GM12872 (cell line): ENCODE data around the gene PLB1.

Experiments used
- CTCF ChIP-seq: IDR thresholded peaks from 3 replicates; pipeline ENCODE4 v1.5.1; 2011; ENCODE audit warnings: low read depth, mild to moderate bottlenecking, low read length, moderate library complexity; ENCODE audit not compliant: insufficient read depth

The PLB1 gene

DNA sequence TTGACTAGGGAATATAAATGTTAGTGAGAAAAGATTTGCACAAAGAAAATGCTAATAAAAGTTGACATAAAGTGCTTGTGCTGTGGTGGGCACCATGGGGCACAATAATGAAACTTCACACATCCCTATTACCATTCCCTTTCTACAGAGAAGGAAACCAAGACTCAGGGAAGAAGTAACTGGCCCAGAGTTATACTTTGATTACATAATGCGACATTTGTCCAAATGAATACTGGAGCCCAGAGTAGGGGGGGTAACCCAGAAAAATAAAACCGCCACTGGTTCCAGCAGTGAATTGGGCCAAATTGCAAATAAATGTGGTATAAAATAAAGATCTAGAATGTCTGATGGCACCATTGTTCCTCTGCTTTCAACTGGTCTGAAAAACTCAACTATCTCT is 149.7 kb downstream of the PLB1 start:
- TF ChIP-seq CTCF: no peak

- TF ChIP-seq CTCF: no peak
Observed at GRCh38 chr2:28647682-28648081, 151.8 kb downstream of the PLB1 start.

DNA sequence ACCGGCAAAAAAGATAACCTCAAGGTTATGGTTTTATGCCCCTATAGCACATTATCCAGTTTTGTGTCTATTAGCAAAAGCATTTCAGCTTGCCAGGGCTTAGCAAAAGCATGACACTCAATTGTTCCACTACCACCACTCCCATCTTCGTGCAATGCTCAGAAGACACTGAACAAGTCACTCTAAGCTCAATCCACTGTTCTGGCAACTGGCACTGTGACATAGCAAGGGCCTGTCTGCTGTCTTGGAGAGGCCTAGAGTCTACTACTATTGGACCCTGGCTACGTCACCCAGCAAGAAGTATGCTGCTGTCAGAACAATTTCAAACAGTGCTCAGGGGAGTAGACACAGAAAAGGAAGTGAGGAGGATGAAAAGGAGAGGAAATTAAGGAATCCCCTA is 152.3 kb downstream of the PLB1 start:
- TF ChIP-seq CTCF: no peak

- TF ChIP-seq CTCF: no peak
Observed at GRCh38 chr2:28648671-28649395, 153.0 kb downstream of the PLB1 start.

- no peak for TF ChIP-seq CTCF
Observed at GRCh38 chr2:28649481-28650265, 153.8 kb downstream of the PLB1 start.

DNA sequence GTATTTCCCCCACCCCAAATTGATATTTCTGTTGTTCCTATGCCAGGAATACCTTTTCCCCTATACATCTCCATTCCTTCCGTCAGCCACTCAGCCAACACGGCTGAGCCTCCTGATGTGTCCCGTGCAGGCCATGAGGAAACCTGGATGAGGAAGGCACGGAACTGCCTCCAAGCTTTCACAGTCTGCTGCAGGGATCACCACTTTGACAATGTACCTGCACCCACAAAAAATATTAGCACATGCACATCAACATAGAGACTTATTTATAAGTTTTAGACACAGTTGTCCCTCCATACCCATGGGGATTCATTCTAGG is 154.4 kb downstream of the PLB1 start:
- TF ChIP-seq CTCF: no peak

DNA sequence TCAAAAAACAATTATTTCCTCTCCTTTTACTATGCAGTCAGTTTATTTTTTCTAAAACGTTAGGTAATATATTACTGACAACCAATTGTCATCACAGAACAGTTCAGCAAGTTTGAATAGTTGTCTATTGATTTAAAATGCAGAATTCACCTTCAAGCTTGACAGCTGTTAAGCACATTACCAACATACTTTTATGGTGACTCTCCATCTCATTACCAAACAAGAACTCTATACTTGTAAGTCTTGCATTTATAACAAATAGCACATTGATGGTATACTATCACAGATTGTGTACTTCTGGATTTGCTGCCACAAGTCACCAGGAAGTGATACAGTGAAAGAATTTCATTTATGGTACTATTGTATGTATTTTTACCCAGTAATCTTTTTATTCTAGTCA is 156.4 kb downstream of the PLB1 start:
- no peak for TF ChIP-seq CTCF
